GM18526 (cell line): ENCODE measurements around the gene C17orf58.
A peak's percentile ranks its signal among the peaks of the same experiment; 100 is the strongest.

Source experiments
- POLR2A ChIP-seq: IDR thresholded peaks from 3 replicates; pipeline ENCODE4 v1.6.1; 2011; ENCODE audit not compliant: insufficient read length; ENCODE audit errors: extremely low read depth

The C17orf58 gene

DNA sequence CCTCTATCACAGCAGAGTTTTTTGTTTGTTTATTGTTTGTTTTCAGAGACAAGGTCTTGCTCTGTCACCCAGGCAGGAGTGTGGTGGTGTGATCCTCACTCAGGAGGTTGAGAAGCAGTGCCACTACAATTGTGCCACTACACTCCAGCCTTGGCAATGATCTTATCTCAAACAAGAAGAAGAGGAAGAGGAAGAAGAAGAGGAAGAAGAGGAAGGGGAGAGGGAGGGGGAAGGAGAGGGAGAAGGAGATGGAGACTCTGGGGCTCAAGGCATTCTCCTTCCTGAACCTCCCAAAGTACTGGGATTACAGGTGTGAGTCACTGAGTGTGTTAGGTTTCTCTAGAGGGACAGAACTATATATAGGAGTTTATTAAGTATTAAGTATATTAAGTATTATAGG is 17.1 kb upstream of the C17orf58 start:
- no peak for TF ChIP-seq POLR2A

DNA sequence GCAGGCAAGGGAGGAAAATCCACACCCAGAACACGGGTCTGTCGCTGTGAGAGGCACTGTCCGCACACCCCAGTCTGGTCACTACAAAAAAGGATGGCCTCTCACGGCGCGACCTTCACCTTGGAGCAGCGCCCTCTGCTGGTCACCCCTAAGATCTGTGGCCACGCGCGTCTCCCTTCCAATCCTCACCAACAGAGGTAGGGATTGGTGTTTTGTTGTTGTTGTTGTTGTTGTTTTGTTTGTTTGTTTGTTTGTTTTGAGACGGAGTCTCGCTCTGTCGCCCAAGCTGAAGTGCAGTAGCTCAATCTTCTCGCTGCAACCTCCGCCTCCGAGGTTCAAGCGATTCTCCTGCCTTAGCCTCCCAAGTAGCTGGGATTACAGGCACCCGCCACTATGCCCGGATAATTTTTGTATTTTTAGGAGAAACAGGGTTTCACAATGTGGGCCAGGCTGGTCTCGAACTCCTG is 15.0 kb upstream of the C17orf58 start:
- no peak for TF ChIP-seq POLR2A

- TF ChIP-seq POLR2A, result no peak
Measured at GRCh38 chr17:68006797-68007196, 10.5 kb upstream of the C17orf58 start.

- TF ChIP-seq POLR2A, result no peak
Measured at GRCh38 chr17:68004201-68004600, 7.9 kb upstream of the C17orf58 start.

DNA sequence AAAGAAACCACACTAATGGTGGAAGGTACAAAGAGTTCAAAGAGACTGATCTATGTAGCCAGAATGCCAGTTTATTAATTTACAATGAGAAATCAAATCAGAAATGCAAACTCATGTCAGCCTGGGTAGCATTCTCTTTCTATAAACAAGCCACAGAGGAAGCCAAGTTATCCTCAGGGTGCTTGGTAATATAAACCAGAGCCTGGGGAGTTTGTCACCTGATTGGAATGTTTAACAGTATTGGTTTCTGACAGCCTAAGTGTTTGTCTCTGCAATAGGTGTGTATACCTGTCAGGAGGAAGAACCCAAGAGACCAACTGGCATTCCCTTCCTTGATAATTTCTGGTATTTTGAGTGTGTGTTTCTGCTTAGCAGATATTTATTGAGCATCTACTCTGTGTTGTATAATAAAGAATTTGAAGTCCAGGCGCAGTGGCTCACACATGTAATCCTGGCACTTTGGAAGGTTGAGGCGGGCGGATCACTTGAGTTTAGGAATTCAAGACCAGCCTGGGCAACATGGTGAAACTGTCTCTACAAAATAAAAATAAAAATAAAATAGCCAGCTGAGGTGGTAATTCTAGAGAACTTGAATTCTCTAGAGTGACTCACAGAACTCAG is 3.1 kb upstream of the C17orf58 start:
- no peak for TF ChIP-seq POLR2A

DNA sequence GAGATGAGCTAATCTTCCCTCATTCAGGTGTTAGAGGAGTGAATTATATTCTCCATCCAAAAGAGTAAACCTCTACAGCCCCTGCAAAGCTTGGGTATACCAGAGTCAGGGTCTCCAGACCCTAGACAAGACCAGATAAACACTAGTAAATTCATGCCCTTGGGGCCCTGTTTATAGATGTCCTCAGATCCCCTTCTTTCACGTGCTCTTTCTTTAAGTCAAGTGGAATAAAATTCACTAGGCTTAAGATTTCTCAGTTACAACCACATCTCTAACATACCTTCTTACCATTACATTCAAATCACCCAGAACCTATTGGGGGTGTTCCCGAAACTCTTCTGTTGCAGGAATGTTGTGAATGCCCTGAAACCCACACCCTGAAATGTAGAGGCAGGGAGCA is 2.2 kb upstream of the C17orf58 start:
- TF ChIP-seq POLR2A, result no peak

DNA sequence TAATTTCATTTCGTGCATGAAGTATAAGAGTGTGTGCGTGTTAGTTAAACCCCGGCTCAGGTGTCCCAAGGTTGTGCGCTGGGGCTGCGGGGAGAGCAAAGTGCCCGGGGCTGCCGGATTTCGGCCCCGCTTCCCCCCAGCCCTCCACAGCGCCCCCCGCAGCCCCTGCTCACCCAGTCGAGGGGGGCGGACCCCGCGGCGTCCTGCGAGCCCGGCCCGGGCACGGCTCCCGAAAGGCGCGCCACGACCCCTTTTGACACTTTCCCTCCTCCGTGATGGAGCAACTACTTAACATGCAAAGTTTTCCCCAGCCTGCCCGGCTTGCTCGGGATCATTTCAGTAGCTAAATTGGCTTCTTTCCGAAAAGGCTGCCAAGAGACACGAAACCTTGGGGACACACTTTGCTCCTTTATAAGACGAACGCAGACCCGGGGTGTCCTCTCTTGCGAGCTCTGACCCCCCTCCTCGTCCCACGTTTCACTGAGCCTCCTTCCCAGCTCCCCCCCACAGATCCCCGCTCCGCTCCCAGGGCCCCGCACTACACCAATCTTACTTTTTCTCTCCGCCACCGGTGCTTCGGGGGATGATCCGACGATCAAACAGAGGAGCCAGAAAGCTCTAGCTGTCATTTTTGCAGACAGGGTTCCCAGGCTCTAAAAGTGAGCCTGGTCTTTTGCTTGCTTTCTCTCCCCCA is 552 bp downstream of the C17orf58 start:
- no peak for TF ChIP-seq POLR2A

DNA sequence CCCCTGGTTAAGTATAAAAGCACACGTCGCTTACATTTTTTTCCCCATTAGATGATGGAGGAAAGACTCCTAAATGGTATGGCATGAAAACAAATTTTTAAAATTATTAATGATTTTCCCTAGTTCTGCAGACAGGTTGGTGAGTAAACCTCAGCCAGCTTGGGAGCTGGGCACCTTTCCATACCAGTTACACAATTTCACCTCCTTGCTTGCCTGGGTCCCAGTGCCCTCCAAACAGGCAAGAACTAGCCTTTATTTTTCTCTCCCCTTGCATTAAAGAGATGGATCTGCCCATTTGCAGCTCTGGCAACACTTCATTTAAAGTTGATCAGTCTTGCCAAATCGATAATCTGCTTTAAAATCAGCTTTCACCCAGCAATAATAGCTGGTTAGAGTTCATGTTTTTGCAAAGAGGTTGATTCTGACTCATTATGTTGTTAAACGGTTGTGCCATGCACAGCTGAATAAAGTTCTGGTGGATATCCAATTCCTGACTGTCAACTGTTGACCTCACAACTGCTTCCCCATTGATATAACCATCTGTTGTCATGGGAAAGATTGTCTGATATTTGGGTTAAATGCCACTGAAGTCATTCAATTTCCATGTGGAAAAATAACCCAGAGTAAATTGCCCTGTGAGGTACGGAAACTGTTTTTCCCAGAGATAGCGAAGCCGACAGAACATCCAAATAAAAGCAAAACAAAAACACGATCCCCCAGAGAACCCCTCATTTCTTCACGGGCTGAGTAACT is 1.3 kb downstream of the C17orf58 start:
- TF ChIP-seq POLR2A, result no peak

GRCh38 chr17:67993998-67994361 is 2.3 kb downstream of the C17orf58 start:
- TF ChIP-seq POLR2A, result no peak

GRCh38 chr17:67993153-67993997 is 2.9 kb downstream of the C17orf58 start:
- peak; percentile 16 for TF ChIP-seq POLR2A

DNA sequence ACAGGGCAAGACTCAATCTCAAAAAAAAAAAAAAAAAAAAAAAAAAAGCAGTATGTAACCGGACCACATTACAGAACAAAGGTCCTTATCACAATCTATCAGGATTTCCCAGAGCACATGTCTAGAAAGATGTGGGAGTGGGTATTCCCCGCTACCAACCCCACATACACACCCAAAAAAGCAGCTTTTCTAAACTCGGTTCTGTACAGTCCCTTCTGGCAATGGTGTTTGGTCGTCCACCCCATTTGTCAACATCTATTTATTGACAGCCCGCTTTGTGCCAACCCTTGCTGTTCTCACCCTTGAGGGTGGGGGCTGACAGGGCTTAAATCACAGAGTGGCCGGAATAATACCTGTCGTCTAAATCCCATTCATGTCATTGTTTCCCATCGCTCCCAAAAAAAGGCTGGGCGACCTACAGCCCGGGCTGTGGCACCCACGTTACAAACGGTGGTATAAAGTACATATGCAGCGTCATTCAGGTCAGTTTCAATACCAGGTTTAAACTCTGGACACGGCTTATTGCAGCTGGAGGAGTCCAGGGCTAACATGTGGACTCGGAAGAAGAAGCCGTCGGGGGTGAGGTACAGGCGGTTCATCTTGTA is 3.6 kb downstream of the C17orf58 start:
- no peak for TF ChIP-seq POLR2A

DNA sequence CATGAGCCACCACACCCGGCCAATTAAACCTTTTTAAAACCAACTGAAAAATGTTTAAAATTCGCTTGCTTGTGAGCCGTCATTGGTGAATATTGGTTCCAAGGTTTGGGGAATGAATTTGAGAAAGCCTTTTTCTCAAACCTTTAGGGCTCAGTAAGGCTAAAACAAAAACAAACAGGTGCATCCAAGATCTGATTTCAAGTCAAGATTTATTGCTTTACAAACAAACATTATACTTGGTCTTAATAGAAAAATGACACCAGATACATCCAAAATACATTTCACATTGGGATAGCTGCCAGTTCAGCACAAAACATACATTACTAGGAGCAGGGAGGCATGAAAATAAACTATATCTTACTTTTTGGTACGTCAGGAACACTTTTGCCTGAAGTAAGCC is 5.4 kb downstream of the C17orf58 start:
- no peak for TF ChIP-seq POLR2A

DNA sequence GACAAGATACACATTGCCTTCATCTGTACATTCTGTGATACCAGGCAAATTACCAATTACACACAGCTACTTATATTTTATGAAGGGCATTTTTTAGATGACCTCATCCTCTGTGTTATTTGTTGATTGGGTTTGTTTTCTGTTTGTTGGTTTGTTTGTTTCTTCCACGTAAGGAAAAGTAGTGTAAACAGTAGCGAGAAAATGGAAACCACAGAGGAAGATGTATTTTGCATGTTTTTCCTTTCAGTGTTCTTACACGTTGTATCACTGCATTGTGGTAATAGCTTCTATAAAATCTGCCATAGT is 12.9 kb downstream of the C17orf58 start:
- TF ChIP-seq POLR2A, result no peak

DNA sequence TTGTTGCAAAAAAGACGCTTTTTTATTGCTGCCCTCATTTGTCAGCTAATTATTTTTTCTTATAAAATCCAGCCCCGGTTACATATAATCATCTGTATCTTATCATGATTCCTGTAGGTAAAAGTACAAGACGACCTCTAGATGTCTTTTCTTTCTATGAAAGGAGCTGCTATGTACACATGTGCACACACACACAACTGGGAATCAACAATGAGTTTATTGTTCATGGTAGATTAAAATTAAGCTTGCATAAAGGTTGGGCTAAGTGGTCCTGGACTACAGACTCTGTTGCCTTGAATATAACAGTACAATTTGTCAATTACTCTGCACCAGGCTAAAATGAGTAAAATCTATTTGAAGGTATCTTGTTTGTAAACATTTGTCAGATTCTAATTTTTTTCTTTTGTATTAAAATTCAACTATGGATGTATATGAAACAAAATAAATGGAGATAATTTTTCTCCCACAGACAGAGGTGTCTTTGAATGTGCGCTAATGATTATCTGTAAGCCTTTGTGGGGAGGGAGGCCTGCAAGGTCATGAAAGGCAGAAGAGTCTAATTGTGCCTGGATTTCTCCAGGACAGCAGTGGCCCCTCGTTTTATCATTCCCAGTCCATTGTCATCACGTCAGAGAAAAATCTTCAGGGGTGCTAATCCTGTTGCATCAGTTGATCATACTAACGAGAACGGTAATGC is 13.4 kb downstream of the C17orf58 start:
- no peak for TF ChIP-seq POLR2A
